HCT116 (cell line): ENCODE data around the gene TMEM161B. TPM values are rescaled to one million over a fixed set of nuclear protein-coding genes. Genes with fewer than 3 reads are reported as not detected.

Source experiments
- ATAC-seq: fragments of 200-7000 bp; cut with Tn5 transposase; 2 replicates; pipeline ENCODE4 v1.9.1; 2020; ENCODE audit warnings: mild to moderate bottlenecking, moderate library complexity
- BruUV-seq: library from RNA; stranded (reverse); fragments of 400-500 nt; replicated peaks from 2 replicates; lab custom pipeline; 2021; lab: Mats Ljungman, UMichigan
- CTCF ChIA-PET: fragments of 300-600 bp; sonication (Branson Sonifier 250); formaldehyde crosslinking; loops from one replicate; lab custom pipeline; 2021; ENCODE audit warnings: antibody characterized with exemption; lab: Charles Lee
- POLR2A ChIA-PET: fragments of 300-600, 350-600 bp; sonication (Branson Sonifier 250); formaldehyde crosslinking; loops from one replicate; lab custom pipeline; 2021; ENCODE audit warnings: antibody characterized with exemption; lab: Charles Lee
- RAD21 ChIA-PET, 2 experiments: fragments of 300-600 bp; sonication (Branson Sonifier 250); formaldehyde crosslinking; loops; one replicate each; lab custom pipeline; 2023; ENCODE audit warnings: low total read pairs in 2 of 2; ENCODE audit not compliant: uncharacterized antibody in 2 of 2, unreplicated experiment in 2 of 2, low non-redundant PET in 1 of 2; lab: Charles Lee
- DNase-seq: peaks from one replicate; pipeline ENCODE4 v3.0.0-alpha.2; 2010; ENCODE audit warnings: low read depth, low spot score
- H2AFZ ChIP-seq: fragments of 200-600 bp; shearing (Covaris generic), sonication (generic); 2 replicates; pipeline ENCODE4 v1.6.1; 2017; ENCODE audit warnings: low read depth, mixed run types, mixed read lengths, antibody characterized with exemption, low read length; ENCODE audit not compliant: poor library complexity, severe bottlenecking
- H3K27ac ChIP-seq: 2 replicates; pipeline ENCODE4 v1.5.1; 2012; ENCODE audit warnings: low read depth, low read length
- H3K27me3 ChIP-seq: fragments of 200-600 bp; sonication (generic); 2 replicates; pipeline ENCODE4 v1.6.1; 2016; ENCODE audit warnings: mixed run types, low read length, mixed read lengths; ENCODE audit not compliant: insufficient read depth
- H3K36me3 ChIP-seq, 2 experiments: fragments of 200-500 bp in 1 of 2; fragments of 200-600 bp in 1 of 2; sonication (Bioruptor generic) in 1 of 2; sonication (generic) in 1 of 2; 2 replicates each; pipeline versions ENCODE4 v1.5.1 to v1.6.1; 2014 to 2016; ENCODE audit warnings: low read length in 2 of 2, inconsistent platforms in 1 of 2, mixed read lengths in 1 of 2, mixed run types in 1 of 2; ENCODE audit not compliant: insufficient read depth in 2 of 2, control insufficient read depth in 1 of 2
- H3K4me1 ChIP-seq, 2 experiments: fragments of 200-600 bp in 1 of 2; sonication (generic) in 1 of 2; 2 replicates each; pipeline versions ENCODE4 v1.5.1 to v1.6.1; 2012 to 2017; ENCODE audit warnings: low read length in 2 of 2, inconsistent platforms in 1 of 2, mild to moderate bottlenecking in 1 of 2, mixed read lengths in 1 of 2, mixed run types in 1 of 2, moderate library complexity in 1 of 2; ENCODE audit not compliant: insufficient read depth in 2 of 2, control insufficient read depth in 1 of 2
- H3K4me2 ChIP-seq: fragments of 200-600 bp; sonication (generic); 2 replicates; pipeline ENCODE4 v1.6.1; 2017; ENCODE audit warnings: mixed run types, low read length, mixed read lengths
- H3K4me3 ChIP-seq, 2 experiments: fragments of 200-600 bp in 1 of 2; sonication (generic) in 1 of 2; replicated peaks in 1 of 2; 2 replicates each; pipeline ENCODE4 v1.5.1; 2011 to 2016; ENCODE audit warnings: low read length in 2 of 2, control low read depth in 1 of 2, low read depth in 1 of 2, mild to moderate bottlenecking in 1 of 2, mixed read lengths in 1 of 2, mixed run types in 1 of 2
- H3K79me2 ChIP-seq: fragments of 200-600 bp; sonication (generic); 2 replicates; pipeline ENCODE4 v1.6.1; 2017; ENCODE audit warnings: mild to moderate bottlenecking, mixed run types, low read length, moderate library complexity, mixed read lengths; ENCODE audit not compliant: insufficient read depth
- H3K9ac ChIP-seq: fragments of 200-600 bp; sonication (generic); 2 replicates; pipeline ENCODE4 v1.6.1; 2016; ENCODE audit warnings: low read length, mixed read lengths
- H3K9me2 ChIP-seq: fragments of 200-600 bp; sonication (generic), shearing (Covaris generic); 2 replicates; pipeline ENCODE4 v1.6.1; 2017; ENCODE audit warnings: mixed run types, mild to moderate bottlenecking, moderate library complexity; ENCODE audit not compliant: insufficient read depth
- H3K9me3 ChIP-seq, 2 experiments: fragments of 200-500 bp in 1 of 2; fragments of 200-600 bp in 1 of 2; sonication (Bioruptor generic) in 1 of 2; sonication (generic) in 1 of 2; 2 replicates each; pipeline ENCODE4 v1.6.1; 2014 to 2017; ENCODE audit warnings: low read length in 2 of 2, mixed read lengths in 2 of 2, inconsistent platforms in 1 of 2, low read depth in 1 of 2, mild to moderate bottlenecking in 1 of 2, mixed run types in 1 of 2, moderate library complexity in 1 of 2; ENCODE audit not compliant: control insufficient read depth in 1 of 2, insufficient read depth in 1 of 2
- H4K20me1 ChIP-seq: fragments of 200-600 bp; sonication (generic), shearing (Covaris generic); 2 replicates; pipeline ENCODE4 v1.6.1; 2017; ENCODE audit warnings: mixed run types, mild to moderate bottlenecking, moderate library complexity; ENCODE audit not compliant: insufficient read depth
- EZH2 ChIP-seq: fragments of 200-600 bp; sonication (generic); IDR thresholded peaks from 2 replicates; pipeline ENCODE4 v1.6.1; 2017; ENCODE audit warnings: antibody characterized with exemption, mixed run types
- EZH2phosphoT487 ChIP-seq: fragments of 200-600 bp; IDR thresholded peaks from 2 replicates; pipeline ENCODE4 v1.6.1; 2018; ENCODE audit warnings: antibody characterized with exemption, borderline replicate concordance
- JUND ChIP-seq: IDR thresholded peaks from 2 replicates; pipeline ENCODE4 v1.6.1; 2012
- POLR2A ChIP-seq: IDR thresholded peaks from 2 replicates; pipeline ENCODE4 v1.7.0; 2011; ENCODE audit warnings: borderline replicate concordance; ENCODE audit not compliant: insufficient read depth, insufficient read length; ENCODE audit errors: extremely low read depth
- POLR2AphosphoS5 ChIP-seq: IDR thresholded peaks from 2 replicates; pipeline ENCODE4 v1.6.1; 2011; ENCODE audit warnings: mild to moderate bottlenecking, low read depth, low read length, moderate library complexity
- SIN3A ChIP-seq: IDR thresholded peaks from 2 replicates; pipeline ENCODE4 v1.6.1; 2012; ENCODE audit warnings: low read depth
- SP1 ChIP-seq: IDR thresholded peaks from 2 replicates; pipeline ENCODE4 v1.6.1; 2012; ENCODE audit warnings: low read depth
- SRF ChIP-seq: IDR thresholded peaks from 2 replicates; pipeline ENCODE4 v1.6.1; 2012; ENCODE audit warnings: low read depth
- TCF7L2 ChIP-seq: IDR thresholded peaks from 2 replicates; pipeline ENCODE4 v1.7.0; 2011; ENCODE audit warnings: borderline replicate concordance, inconsistent platforms; ENCODE audit not compliant: insufficient read depth, insufficient read length; ENCODE audit errors: extremely low read depth
- YY1 ChIP-seq: IDR thresholded peaks from 2 replicates; pipeline ENCODE4 v1.6.1; 2011; ENCODE audit warnings: low read length, low read depth, moderate library complexity, mild to moderate bottlenecking; ENCODE audit not compliant: insufficient replicate concordance; ENCODE audit errors: extremely low read depth
- ZNF274 ChIP-seq: fragments of 200-500 bp; sonication (Bioruptor generic); IDR thresholded peaks from 2 replicates; pipeline ENCODE4 v1.6.1; 2014; ENCODE audit warnings: mild to moderate bottlenecking, low read depth, low read length, inconsistent platforms
- intact Hi-C: fragments of 100-400 bp; cut with micrococcal nuclease; formaldehyde crosslinking; loops from 2 replicates; pipeline ENCODE4 v1.10.0; 2022
- total RNA-seq: library from RNA; stranded (reverse); gene quantifications from one replicate; pipeline ENCODE4 v1.2.1, GENCODE V29; 2021; ENCODE audit not compliant: unreplicated experiment
- TF ChIP-seq, protein P1 (sequence below), 3 experiments: fragments of 200-600 bp in 1 of 3; sonication (generic) in 1 of 3; IDR thresholded peaks in 2 of 3; conservative IDR thresholded peaks in 1 of 3; 2 replicates each; pipeline ENCODE4 v1.5.1; 2012 to 2017; ENCODE audit warnings: low read depth in 2 of 3, low read length in 2 of 3, antibody characterized with exemption in 1 of 3, borderline replicate concordance in 1 of 3, control low read depth in 1 of 3, mild to moderate bottlenecking in 1 of 3, mixed read lengths in 1 of 3, mixed run types in 1 of 3, moderate library complexity in 1 of 3; ENCODE audit not compliant: insufficient read depth in 1 of 3
- TF ChIP-seq, protein P2 (sequence below): IDR thresholded peaks from 2 replicates; pipeline ENCODE4 v1.6.1; 2012
- TF ChIP-seq, protein P3 (sequence below): IDR thresholded peaks from 2 replicates; pipeline ENCODE4 v1.6.1; 2012; ENCODE audit warnings: low read depth

Gene TMEM161B
- total RNA-seq, 1 experiment from 2014 or later, result 22.1 TPM

DNA sequence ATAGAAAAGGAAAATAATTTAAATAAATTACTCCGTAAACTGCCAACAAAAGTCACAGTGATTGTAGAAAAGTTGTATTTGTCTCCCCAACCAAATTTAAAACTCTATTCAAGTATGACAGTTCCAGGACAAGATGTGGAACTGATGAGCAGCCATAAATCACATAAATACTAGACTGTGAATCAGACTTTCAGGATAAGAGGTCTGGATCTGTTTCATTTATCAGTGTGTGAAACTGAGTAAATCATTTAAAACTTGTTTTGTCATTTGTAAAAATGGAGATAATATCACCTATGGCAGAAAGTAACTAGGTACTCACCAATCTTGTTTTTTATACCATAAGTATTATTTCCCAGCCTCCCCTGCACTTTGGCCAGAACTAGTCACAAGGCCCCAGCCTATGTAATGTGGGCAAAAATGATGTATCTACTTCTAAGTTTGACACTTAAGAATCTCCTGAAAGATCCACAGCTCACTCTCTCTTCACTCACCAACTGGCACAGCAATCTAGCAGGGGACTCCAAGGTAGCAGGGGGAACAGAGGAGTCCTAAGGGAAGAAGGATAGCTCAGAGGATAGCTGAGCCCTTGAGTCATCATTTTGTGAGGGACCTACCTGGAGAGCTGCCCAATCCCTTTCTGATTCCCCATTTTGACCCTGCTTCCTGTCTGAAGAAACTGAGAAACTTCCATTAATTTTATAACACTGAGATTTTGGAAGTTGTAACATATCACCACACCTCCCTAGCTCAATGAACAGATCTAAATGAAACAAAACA, 31.6 kb downstream of the TMEM161B start:
- H3K27ac ChIP-seq, result no peak overlapping the region
- H4K20me1 ChIP-seq, result no peaks in the 10 kb centered on the region
- H3K27me3 ChIP-seq, result no peaks in the 10 kb centered on the region
- no peak overlapping the region for H2AFZ ChIP-seq
- BruUV-seq, result no TSS peak
- CTCF ChIA-PET, result no interaction called here
- TF ChIP-seq TCF7L2, result no peak
- TF ChIP-seq, all 23 proteins: peak for 0
- peaks cover 48% of the 10 kb centered on the region for H3K79me2 ChIP-seq
- no peaks in the 10 kb centered on the region for H3K9me3 ChIP-seq
- intact Hi-C loops, result no loop called here
- H3K36me3 ChIP-seq, result peaks cover 0 to 2% of the 10 kb centered on the region in 2 experiments; a peak in 2 of 4 replicates
- ChIA-PET RAD21 (no interaction called here), POLR2A (no interaction called here)
- H3K4me2 ChIP-seq, result no peak overlapping the region
- no peak for DNase-seq
- H3K9ac ChIP-seq, result no peak overlapping the region
- H3K9me2 ChIP-seq, result no peaks in the 10 kb centered on the region
- no peaks in the 10 kb centered on the region for H3K4me1 ChIP-seq
- no peak for ATAC-seq
- H3K4me3 ChIP-seq, result no peak overlapping the region

DNA sequence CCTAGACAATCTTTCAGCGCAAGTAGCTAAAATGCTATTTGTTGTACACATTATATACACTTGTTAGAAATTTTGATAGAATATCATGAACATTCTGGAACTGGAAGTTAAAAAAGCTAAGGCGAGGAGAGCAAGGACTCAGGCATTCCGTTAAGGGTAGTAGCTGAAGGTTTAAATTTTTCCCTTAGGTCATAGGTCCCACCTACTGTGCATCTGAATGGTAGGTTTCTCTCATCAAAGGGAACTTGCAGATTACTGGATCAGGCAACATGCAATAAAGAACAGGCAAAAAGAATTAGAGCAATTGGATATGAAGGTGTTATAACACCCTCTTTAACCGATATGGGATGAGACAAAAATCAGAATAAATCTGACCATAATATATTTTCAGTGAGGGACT, 32.8 kb downstream of the TMEM161B start:
- no peak for ATAC-seq
- intact Hi-C loops, result no loop called here
- CTCF ChIA-PET, result no interaction called here
- H3K27ac ChIP-seq, result no peak overlapping the region
- no TSS peak for BruUV-seq
- RAD21 ChIA-PET, result no interaction called here
- H2AFZ ChIP-seq, result no peak overlapping the region
- DNase-seq, result no peak
- H3K9me2 ChIP-seq, result no peaks in the 10 kb centered on the region
- no peaks in the 10 kb centered on the region for H3K9me3 ChIP-seq
- no peak overlapping the region for H3K9ac ChIP-seq
- H3K79me2 ChIP-seq, result peaks cover 44% of the 10 kb centered on the region
- no peak overlapping the region for H3K4me2 ChIP-seq
- no peak overlapping the region for H3K4me3 ChIP-seq
- no peaks in the 10 kb centered on the region for H3K4me1 ChIP-seq
- H4K20me1 ChIP-seq, result no peaks in the 10 kb centered on the region
- no peaks in the 10 kb centered on the region for H3K27me3 ChIP-seq
- POLR2A ChIA-PET, result no interaction called here
- peaks cover 0 to 2% of the 10 kb centered on the region in 2 experiments; a peak in 2 of 4 replicates for H3K36me3 ChIP-seq
- TF ChIP-seq, protein P1, sequence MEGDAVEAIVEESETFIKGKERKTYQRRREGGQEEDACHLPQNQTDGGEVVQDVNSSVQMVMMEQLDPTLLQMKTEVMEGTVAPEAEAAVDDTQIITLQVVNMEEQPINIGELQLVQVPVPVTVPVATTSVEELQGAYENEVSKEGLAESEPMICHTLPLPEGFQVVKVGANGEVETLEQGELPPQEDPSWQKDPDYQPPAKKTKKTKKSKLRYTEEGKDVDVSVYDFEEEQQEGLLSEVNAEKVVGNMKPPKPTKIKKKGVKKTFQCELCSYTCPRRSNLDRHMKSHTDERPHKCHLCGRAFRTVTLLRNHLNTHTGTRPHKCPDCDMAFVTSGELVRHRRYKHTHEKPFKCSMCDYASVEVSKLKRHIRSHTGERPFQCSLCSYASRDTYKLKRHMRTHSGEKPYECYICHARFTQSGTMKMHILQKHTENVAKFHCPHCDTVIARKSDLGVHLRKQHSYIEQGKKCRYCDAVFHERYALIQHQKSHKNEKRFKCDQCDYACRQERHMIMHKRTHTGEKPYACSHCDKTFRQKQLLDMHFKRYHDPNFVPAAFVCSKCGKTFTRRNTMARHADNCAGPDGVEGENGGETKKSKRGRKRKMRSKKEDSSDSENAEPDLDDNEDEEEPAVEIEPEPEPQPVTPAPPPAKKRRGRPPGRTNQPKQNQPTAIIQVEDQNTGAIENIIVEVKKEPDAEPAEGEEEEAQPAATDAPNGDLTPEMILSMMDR (IDR thresholded peaks at IDR 0.05 in 2 of 3, conservative IDR thresholded peaks at IDR 0.05 in 1 of 3; ENCODE audit: borderline replicate concordance in 1 of 3, insufficient read depth in 1 of 3, low read depth in 2 of 3, low read length in 2 of 3), result no peak
- TF ChIP-seq, protein P2, sequence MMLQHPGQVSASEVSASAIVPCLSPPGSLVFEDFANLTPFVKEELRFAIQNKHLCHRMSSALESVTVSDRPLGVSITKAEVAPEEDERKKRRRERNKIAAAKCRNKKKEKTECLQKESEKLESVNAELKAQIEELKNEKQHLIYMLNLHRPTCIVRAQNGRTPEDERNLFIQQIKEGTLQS, result no peak
- TF ChIP-seq SRF (no peak), EZH2 (no peak), TCF7L2 (no peak), JUND (no peak), EZH2phosphoT487 (no peak), ZNF274 (no peak), SP1 (no peak), POLR2AphosphoS5 (no peak), POLR2A (no peak), SIN3A (no peak), YY1 (no peak)
- TF ChIP-seq, protein P3, sequence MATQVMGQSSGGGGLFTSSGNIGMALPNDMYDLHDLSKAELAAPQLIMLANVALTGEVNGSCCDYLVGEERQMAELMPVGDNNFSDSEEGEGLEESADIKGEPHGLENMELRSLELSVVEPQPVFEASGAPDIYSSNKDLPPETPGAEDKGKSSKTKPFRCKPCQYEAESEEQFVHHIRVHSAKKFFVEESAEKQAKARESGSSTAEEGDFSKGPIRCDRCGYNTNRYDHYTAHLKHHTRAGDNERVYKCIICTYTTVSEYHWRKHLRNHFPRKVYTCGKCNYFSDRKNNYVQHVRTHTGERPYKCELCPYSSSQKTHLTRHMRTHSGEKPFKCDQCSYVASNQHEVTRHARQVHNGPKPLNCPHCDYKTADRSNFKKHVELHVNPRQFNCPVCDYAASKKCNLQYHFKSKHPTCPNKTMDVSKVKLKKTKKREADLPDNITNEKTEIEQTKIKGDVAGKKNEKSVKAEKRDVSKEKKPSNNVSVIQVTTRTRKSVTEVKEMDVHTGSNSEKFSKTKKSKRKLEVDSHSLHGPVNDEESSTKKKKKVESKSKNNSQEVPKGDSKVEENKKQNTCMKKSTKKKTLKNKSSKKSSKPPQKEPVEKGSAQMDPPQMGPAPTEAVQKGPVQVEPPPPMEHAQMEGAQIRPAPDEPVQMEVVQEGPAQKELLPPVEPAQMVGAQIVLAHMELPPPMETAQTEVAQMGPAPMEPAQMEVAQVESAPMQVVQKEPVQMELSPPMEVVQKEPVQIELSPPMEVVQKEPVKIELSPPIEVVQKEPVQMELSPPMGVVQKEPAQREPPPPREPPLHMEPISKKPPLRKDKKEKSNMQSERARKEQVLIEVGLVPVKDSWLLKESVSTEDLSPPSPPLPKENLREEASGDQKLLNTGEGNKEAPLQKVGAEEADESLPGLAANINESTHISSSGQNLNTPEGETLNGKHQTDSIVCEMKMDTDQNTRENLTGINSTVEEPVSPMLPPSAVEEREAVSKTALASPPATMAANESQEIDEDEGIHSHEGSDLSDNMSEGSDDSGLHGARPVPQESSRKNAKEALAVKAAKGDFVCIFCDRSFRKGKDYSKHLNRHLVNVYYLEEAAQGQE, result no peak
